ENCODE measurements around the gene NAA20.

- TF ChIP-seq JDP2 (CRISPR knock-in tag; IDR thresholded peaks at IDR 0.05; ENCODE audit: borderline replicate concordance) (no peak), ZZZ3 (CRISPR knock-in tag; IDR thresholded peaks at IDR 0.05; ENCODE audit: borderline replicate concordance) (no peak)
- TF ChIP-seq, protein P1, sequence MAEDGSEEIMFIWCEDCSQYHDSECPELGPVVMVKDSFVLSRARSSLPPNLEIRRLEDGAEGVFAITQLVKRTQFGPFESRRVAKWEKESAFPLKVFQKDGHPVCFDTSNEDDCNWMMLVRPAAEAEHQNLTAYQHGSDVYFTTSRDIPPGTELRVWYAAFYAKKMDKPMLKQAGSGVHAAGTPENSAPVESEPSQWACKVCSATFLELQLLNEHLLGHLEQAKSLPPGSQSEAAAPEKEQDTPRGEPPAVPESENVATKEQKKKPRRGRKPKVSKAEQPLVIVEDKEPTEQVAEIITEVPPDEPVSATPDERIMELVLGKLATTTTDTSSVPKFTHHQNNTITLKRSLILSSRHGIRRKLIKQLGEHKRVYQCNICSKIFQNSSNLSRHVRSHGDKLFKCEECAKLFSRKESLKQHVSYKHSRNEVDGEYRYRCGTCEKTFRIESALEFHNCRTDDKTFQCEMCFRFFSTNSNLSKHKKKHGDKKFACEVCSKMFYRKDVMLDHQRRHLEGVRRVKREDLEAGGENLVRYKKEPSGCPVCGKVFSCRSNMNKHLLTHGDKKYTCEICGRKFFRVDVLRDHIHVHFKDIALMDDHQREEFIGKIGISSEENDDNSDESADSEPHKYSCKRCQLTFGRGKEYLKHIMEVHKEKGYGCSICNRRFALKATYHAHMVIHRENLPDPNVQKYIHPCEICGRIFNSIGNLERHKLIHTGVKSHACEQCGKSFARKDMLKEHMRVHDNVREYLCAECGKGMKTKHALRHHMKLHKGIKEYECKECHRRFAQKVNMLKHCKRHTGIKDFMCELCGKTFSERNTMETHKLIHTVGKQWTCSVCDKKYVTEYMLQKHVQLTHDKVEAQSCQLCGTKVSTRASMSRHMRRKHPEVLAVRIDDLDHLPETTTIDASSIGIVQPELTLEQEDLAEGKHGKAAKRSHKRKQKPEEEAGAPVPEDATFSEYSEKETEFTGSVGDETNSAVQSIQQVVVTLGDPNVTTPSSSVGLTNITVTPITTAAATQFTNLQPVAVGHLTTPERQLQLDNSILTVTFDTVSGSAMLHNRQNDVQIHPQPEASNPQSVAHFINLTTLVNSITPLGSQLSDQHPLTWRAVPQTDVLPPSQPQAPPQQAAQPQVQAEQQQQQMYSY (CRISPR knock-in tag; IDR thresholded peaks at IDR 0.05), result no peak
Observed at GRCh38 chr20:19968028-19968427, 49.1 kb upstream of the NAA20 start.
